OCI-LY1 (cell line): ENCODE data around the gene MTF1.

ENCODE experiments used
- EZH2 ChIP-seq: fragments of 200-600 bp; sonication (generic), shearing (Covaris generic); IDR thresholded peaks from 2 replicates; pipeline ENCODE4 v1.8.0; 2017; ENCODE audit warnings: borderline replicate concordance, mixed run types, mild to moderate bottlenecking, antibody characterized with exemption, low read length, moderate library complexity, mixed read lengths
- TF ChIP-seq, protein P1 (sequence below): fragments of 200-600 bp; sonication (generic), shearing (Covaris generic); IDR thresholded peaks from 2 replicates; pipeline ENCODE4 v1.5.1; 2017; ENCODE audit warnings: mild to moderate bottlenecking, antibody characterized with exemption, low read length, moderate library complexity, mixed read lengths

- TF ChIP-seq, protein P1, sequence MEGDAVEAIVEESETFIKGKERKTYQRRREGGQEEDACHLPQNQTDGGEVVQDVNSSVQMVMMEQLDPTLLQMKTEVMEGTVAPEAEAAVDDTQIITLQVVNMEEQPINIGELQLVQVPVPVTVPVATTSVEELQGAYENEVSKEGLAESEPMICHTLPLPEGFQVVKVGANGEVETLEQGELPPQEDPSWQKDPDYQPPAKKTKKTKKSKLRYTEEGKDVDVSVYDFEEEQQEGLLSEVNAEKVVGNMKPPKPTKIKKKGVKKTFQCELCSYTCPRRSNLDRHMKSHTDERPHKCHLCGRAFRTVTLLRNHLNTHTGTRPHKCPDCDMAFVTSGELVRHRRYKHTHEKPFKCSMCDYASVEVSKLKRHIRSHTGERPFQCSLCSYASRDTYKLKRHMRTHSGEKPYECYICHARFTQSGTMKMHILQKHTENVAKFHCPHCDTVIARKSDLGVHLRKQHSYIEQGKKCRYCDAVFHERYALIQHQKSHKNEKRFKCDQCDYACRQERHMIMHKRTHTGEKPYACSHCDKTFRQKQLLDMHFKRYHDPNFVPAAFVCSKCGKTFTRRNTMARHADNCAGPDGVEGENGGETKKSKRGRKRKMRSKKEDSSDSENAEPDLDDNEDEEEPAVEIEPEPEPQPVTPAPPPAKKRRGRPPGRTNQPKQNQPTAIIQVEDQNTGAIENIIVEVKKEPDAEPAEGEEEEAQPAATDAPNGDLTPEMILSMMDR, result no peak
- no peak for TF ChIP-seq EZH2
Measured at GRCh38 chr1:37807220-37807554, 52.2 kb downstream of the MTF1 start.
